GM12878 (cell line): ENCODE data around the gene NAA38. TPM values are rescaled to one million over a fixed set of nuclear protein-coding genes. Genes with fewer than 3 reads are reported as not detected.

ENCODE experiments used
- EED ChIP-seq: sonication (generic); IDR thresholded peaks from 2 replicates; pipeline ENCODE4 v1.6.1; 2016; ENCODE audit warnings: antibody characterized with exemption, low read depth
- EP300 ChIP-seq, 2 experiments: fragments of 150-350 bp in 1 of 2; IDR thresholded peaks; 2 replicates each; pipeline ENCODE4 v1.6.1; 2011 to 2012; ENCODE audit warnings: low read depth in 2 of 2, low read length in 2 of 2, borderline replicate concordance in 1 of 2, improper control_type of control experiment in 1 of 2, inconsistent platforms in 1 of 2; ENCODE audit not compliant: control insufficient read depth in 1 of 2
- FOXM1 ChIP-seq: IDR thresholded peaks from 2 replicates; pipeline ENCODE4 v1.6.1; 2012; ENCODE audit warnings: low read depth, mild to moderate bottlenecking, inconsistent platforms, low read length, moderate library complexity
- IRF3 ChIP-seq: fragments of 450-650 bp; IDR thresholded peaks from 2 replicates; pipeline ENCODE4 v1.6.1; 2014; ENCODE audit warnings: mild to moderate bottlenecking
- IRF4 ChIP-seq: IDR thresholded peaks from 2 replicates; pipeline ENCODE4 v1.6.1; 2011; ENCODE audit warnings: low read depth, low read length
- JUND ChIP-seq: IDR thresholded peaks from 2 replicates; pipeline ENCODE4 v1.6.1; 2012; ENCODE audit warnings: low read depth, mild to moderate bottlenecking, low read length, improper control_type of control experiment, moderate library complexity
- MEF2B ChIP-seq: fragments of 450-650 bp; IDR thresholded peaks from 2 replicates; pipeline ENCODE4 v1.6.1; 2018; ENCODE audit warnings: mild to moderate bottlenecking, moderate library complexity; ENCODE audit not compliant: partially characterized antibody, poor library complexity, severe bottlenecking
- MTA2 ChIP-seq: fragments of 450-650 bp; IDR thresholded peaks from 2 replicates; pipeline ENCODE4 v1.6.1; 2016; ENCODE audit warnings: low read depth, mild to moderate bottlenecking, moderate library complexity
- MTA3 ChIP-seq: IDR thresholded peaks from 2 replicates; pipeline ENCODE4 v1.6.1; 2012; ENCODE audit warnings: low read length, inconsistent platforms, borderline replicate concordance
- MXI1 ChIP-seq: fragments of 150-350 bp; IDR thresholded peaks from 2 replicates; pipeline ENCODE4 v1.6.1; 2011; ENCODE audit warnings: low read depth, mild to moderate bottlenecking, inconsistent platforms, low read length, improper control_type of control experiment
- NKRF ChIP-seq: fragments of 450-650 bp; conservative IDR thresholded peaks from 2 replicates; pipeline ENCODE4 v1.6.1; 2017; ENCODE audit warnings: mild to moderate bottlenecking, moderate library complexity
- NR2C1 ChIP-seq: fragments of 450-650 bp; IDR thresholded peaks from 2 replicates; pipeline ENCODE4 v1.6.1; 2017; ENCODE audit warnings: antibody characterized with exemption, mild to moderate bottlenecking, moderate library complexity
- PAX8 ChIP-seq: fragments of 450-650 bp; IDR thresholded peaks from 2 replicates; pipeline ENCODE4 v1.6.1; 2017; ENCODE audit warnings: mild to moderate bottlenecking, moderate library complexity
- POLR2AphosphoS2 ChIP-seq: IDR thresholded peaks from 2 replicates; pipeline ENCODE4 v1.6.1; 2011; ENCODE audit warnings: low read depth, mild to moderate bottlenecking, low read length, improper control_type of control experiment, moderate library complexity
- TCF12 ChIP-seq: IDR thresholded peaks from 2 replicates; pipeline ENCODE4 v1.6.1; 2011; ENCODE audit warnings: low read depth, mild to moderate bottlenecking, low read length
- ZNF274 ChIP-seq: IDR thresholded peaks from one replicate; pipeline ENCODE4 v1.8.0; 2011; ENCODE audit not compliant: insufficient read length, insufficient read depth
- polyA plus RNA-seq, 11 experiments: library from polyadenylated mRNA; depleted of rRNA in 4 of 11; unstranded in 6 of 11; stranded (reverse) in 5 of 11; fragments of >200 nt; fragmentation: Nextera tagmentation in 4 of 11; fragmentation: Illumina TruSeq in 1 of 11; extraction: Ambion mirVana in 4 of 11; extraction: Trizol in 1 of 11; gene quantifications; 1 replicate in 1 of 11; 2 replicates in 10 of 11; pipeline versions ENCODE4 v1.2.1 to v1.2.3, GENCODE V29; 2011 to 2016; ENCODE audit warnings: inconsistent platforms in 2 of 11, missing spikeins in 2 of 11, low read depth in 1 of 11
- total RNA-seq, 4 experiments: library from RNA; depleted of rRNA in 3 of 4; stranded (reverse); fragments of >200 nt in 3 of 4; fragmentation: Illumina TruSeq in 1 of 4; extraction: Trizol in 1 of 4; gene quantifications; 2 replicates each; pipeline versions ENCODE4 v1.2.1 to v1.2.3, GENCODE V29; 2013 to 2021
- TF ChIP-seq, protein P1 (sequence below): IDR thresholded peaks from 2 replicates; pipeline ENCODE4 v1.6.1; 2012; ENCODE audit warnings: low read depth, low read length, improper control_type of control experiment
- TF ChIP-seq, protein P2 (sequence below): IDR thresholded peaks from 2 replicates; pipeline ENCODE4 v1.6.1; 2012; ENCODE audit warnings: improper control_type of control experiment, low read depth, low read length; ENCODE audit not compliant: insufficient replicate concordance

NAA38 gene
- total and polyA plus RNA-seq, 10 of the 15 experiments (the other 5 are each of a cell fraction or from before 2014, with no cell fraction given), result 31.5 to 337 (median 215) TPM

GRCh38 chr17:7843536-7844291 is 13.6 kb downstream of the NAA38 start (continued):
- TF ChIP-seq ZNF274 (no peak), MXI1 (peak; percentile 97), TCF12 (peak; percentile 70; the same call in 1 of the 2 replicates), MTA3 (no peak), IRF3 (no peak), POLR2AphosphoS2 (peak; percentile 31; the same call in 1 of the 2 replicates), MEF2B (peak; percentile 88), JUND (peak; percentile 18; the same call in 1 of the 2 replicates), PAX8 (no peak), NR2C1 (no peak), IRF4 (peak; percentile 69; the same call in 1 of the 2 replicates), NKRF (peak; percentile 93), FOXM1 (no peak), MTA2 (peak; percentile 72), EED (peak; percentile 19; the same call in 1 of the 2 replicates), EP300 (IDR thresholded peaks at IDR 0.05; ENCODE audit: borderline replicate concordance in 1 of 2, control insufficient read depth in 1 of 2, low read depth in 2 of 2, low read length in 2 of 2) (peak; percentile 7 to 55; a peak in 1 of 4 replicates)
- TF ChIP-seq, protein P1, sequence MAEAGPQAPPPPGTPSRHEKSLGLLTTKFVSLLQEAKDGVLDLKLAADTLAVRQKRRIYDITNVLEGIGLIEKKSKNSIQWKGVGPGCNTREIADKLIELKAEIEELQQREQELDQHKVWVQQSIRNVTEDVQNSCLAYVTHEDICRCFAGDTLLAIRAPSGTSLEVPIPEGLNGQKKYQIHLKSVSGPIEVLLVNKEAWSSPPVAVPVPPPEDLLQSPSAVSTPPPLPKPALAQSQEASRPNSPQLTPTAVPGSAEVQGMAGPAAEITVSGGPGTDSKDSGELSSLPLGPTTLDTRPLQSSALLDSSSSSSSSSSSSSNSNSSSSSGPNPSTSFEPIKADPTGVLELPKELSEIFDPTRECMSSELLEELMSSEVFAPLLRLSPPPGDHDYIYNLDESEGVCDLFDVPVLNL, result no peak
- TF ChIP-seq, protein P2, sequence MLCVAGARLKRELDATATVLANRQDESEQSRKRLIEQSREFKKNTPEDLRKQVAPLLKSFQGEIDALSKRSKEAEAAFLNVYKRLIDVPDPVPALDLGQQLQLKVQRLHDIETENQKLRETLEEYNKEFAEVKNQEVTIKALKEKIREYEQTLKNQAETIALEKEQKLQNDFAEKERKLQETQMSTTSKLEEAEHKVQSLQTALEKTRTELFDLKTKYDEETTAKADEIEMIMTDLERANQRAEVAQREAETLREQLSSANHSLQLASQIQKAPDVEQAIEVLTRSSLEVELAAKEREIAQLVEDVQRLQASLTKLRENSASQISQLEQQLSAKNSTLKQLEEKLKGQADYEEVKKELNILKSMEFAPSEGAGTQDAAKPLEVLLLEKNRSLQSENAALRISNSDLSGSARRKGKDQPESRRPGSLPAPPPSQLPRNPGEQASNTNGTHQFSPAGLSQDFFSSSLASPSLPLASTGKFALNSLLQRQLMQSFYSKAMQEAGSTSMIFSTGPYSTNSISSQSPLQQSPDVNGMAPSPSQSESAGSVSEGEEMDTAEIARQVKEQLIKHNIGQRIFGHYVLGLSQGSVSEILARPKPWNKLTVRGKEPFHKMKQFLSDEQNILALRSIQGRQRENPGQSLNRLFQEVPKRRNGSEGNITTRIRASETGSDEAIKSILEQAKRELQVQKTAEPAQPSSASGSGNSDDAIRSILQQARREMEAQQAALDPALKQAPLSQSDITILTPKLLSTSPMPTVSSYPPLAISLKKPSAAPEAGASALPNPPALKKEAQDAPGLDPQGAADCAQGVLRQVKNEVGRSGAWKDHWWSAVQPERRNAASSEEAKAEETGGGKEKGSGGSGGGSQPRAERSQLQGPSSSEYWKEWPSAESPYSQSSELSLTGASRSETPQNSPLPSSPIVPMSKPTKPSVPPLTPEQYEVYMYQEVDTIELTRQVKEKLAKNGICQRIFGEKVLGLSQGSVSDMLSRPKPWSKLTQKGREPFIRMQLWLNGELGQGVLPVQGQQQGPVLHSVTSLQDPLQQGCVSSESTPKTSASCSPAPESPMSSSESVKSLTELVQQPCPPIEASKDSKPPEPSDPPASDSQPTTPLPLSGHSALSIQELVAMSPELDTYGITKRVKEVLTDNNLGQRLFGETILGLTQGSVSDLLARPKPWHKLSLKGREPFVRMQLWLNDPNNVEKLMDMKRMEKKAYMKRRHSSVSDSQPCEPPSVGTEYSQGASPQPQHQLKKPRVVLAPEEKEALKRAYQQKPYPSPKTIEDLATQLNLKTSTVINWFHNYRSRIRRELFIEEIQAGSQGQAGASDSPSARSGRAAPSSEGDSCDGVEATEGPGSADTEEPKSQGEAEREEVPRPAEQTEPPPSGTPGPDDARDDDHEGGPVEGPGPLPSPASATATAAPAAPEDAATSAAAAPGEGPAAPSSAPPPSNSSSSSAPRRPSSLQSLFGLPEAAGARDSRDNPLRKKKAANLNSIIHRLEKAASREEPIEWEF, result no peak
